Measurements from ENCODE around the gene UGDH.

Gene UGDH

DNA sequence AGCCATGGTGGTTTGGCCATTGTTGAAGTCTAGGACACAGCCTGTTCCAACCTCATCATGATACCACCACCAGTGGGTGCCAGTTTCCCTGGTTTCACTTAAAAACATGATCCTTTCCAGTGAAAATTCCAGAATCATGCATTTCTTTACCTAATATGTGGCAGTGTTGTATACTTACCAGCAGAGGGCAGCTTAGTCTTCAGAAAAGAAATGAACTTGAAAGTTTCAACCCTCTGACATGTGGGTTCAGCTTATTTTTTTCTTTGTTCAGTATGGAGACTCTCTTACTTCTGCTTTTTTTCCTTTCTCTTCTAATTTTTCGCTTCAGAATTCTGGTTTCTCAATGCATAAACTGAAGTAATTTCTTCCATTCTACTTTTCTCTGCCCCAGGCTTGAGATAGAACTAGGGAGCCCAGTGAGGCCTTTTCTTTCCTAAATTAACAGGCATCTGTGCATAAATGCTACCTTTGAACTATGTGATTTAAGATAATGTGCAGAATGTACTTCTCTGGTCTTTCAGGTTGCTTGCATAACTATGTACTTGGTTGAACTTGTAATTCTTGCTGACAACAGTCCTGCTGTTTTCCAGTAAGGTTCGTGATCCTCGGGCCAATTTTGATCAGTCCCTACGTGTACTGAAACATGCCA lies 57.7 kb downstream of the UGDH start (continued):
- TF ChIP-seq ZNF404 (tag by site-specific recombination; IDR thresholded peaks at IDR 0.05) (no peak), ZNF274 (IDR thresholded peaks at IDR 0.05; ENCODE audit: low read length) (no peak), ZNF274 (tag by site-specific recombination; IDR thresholded peaks at IDR 0.05; ENCODE audit: borderline replicate concordance) (no peak), ZBTB10 (tag by site-specific recombination; IDR thresholded peaks at IDR 0.05) (no peak), ZFP69B (tag by site-specific recombination; IDR thresholded peaks at IDR 0.05) (no peak), RBAK (tag by site-specific recombination; IDR thresholded peaks at IDR 0.05) (no peak), ZNF239 (tag by site-specific recombination; IDR thresholded peaks at IDR 0.05) (no peak), ZFP3 (tag by site-specific recombination; IDR thresholded peaks at IDR 0.05; ENCODE audit: low read depth) (no peak), ZIC2 (tag by site-specific recombination; IDR thresholded peaks at IDR 0.05) (no peak), BCL11B (tag by site-specific recombination; IDR thresholded peaks at IDR 0.05; ENCODE audit: low read depth) (no peak), ZNF660 (tag by site-specific recombination; IDR thresholded peaks at IDR 0.05) (peak; percentile 81), GLIS2 (tag by site-specific recombination; IDR thresholded peaks at IDR 0.05) (no peak), ZBTB7A (tag by site-specific recombination; IDR thresholded peaks at IDR 0.05; ENCODE audit: low read depth) (no peak), YY1 (tag by site-specific recombination; IDR thresholded peaks at IDR 0.05) (no peak), ZNF623 (tag by site-specific recombination; IDR thresholded peaks at IDR 0.05) (no peak), MEIS1 (CRISPR knock-in tag; IDR thresholded peaks at IDR 0.05; ENCODE audit: borderline replicate concordance) (no peak), ZNF670 (tag by site-specific recombination; IDR thresholded peaks at IDR 0.05; ENCODE audit: low read depth) (no peak), ZNF707 (tag by site-specific recombination; IDR thresholded peaks at IDR 0.05) (no peak), PRDM1 (tag by site-specific recombination; IDR thresholded peaks at IDR 0.05) (peak; percentile 92)
- TF ChIP-seq, protein P1, sequence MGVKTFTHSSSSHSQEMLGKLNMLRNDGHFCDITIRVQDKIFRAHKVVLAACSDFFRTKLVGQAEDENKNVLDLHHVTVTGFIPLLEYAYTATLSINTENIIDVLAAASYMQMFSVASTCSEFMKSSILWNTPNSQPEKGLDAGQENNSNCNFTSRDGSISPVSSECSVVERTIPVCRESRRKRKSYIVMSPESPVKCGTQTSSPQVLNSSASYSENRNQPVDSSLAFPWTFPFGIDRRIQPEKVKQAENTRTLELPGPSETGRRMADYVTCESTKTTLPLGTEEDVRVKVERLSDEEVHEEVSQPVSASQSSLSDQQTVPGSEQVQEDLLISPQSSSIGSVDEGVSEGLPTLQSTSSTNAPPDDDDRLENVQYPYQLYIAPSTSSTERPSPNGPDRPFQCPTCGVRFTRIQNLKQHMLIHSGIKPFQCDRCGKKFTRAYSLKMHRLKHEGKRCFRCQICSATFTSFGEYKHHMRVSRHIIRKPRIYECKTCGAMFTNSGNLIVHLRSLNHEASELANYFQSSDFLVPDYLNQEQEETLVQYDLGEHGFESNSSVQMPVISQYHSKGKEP (tag by site-specific recombination; IDR thresholded peaks at IDR 0.05), result 0 out of 2 replicates have a peak, but pooled peaks have one; percentile 45
- TF ChIP-seq, protein P2, sequence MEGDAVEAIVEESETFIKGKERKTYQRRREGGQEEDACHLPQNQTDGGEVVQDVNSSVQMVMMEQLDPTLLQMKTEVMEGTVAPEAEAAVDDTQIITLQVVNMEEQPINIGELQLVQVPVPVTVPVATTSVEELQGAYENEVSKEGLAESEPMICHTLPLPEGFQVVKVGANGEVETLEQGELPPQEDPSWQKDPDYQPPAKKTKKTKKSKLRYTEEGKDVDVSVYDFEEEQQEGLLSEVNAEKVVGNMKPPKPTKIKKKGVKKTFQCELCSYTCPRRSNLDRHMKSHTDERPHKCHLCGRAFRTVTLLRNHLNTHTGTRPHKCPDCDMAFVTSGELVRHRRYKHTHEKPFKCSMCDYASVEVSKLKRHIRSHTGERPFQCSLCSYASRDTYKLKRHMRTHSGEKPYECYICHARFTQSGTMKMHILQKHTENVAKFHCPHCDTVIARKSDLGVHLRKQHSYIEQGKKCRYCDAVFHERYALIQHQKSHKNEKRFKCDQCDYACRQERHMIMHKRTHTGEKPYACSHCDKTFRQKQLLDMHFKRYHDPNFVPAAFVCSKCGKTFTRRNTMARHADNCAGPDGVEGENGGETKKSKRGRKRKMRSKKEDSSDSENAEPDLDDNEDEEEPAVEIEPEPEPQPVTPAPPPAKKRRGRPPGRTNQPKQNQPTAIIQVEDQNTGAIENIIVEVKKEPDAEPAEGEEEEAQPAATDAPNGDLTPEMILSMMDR (tag by site-specific recombination; IDR thresholded peaks at IDR 0.05), result peak; percentile 69

DNA sequence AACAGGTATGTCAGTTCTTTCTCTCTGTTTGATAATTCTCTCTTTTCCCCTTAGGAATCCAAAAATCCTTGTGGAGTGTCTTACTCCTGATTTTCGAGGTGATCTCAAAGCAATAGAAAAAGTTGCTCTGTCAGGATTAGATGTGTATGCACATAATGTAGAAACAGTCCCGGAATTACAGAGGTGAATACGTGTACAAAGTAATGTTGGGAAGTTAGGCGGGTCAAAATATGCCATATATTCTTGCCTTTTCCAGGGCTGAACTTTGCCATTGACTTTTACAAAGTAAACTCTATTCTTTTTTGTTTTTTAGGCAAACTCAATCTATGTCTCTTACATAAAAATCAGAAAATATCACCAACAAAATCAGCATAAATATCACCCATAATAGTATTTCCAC lies 59.8 kb downstream of the UGDH start:
- CTCF ChIA-PET, result no interaction called here
- no peak for TF ChIP-seq ZNF596 (tag by site-specific recombination; IDR thresholded peaks at IDR 0.05)
- TF ChIP-seq ZNF670 (tag by site-specific recombination; IDR thresholded peaks at IDR 0.05; ENCODE audit: low read depth), result no peak
- TF ChIP-seq ZNF473 (tag by site-specific recombination; IDR thresholded peaks at IDR 0.05), result no peak
- TF ChIP-seq, protein P3, sequence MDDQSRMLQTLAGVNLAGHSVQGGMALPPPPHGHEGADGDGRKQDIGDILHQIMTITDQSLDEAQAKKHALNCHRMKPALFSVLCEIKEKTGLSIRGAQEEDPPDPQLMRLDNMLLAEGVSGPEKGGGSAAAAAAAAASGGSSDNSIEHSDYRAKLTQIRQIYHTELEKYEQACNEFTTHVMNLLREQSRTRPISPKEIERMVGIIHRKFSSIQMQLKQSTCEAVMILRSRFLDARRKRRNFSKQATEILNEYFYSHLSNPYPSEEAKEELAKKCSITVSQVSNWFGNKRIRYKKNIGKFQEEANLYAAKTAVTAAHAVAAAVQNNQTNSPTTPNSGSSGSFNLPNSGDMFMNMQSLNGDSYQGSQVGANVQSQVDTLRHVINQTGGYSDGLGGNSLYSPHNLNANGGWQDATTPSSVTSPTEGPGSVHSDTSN (CRISPR knock-in tag; IDR thresholded peaks at IDR 0.05), result no peak
- TF ChIP-seq ZBTB21 (tag by site-specific recombination; IDR thresholded peaks at IDR 0.05), result no peak
- TF ChIP-seq ZSCAN23 (tag by site-specific recombination; IDR thresholded peaks at IDR 0.05), result no peak
- TF ChIP-seq ZEB2 (tag by site-specific recombination; IDR thresholded peaks at IDR 0.05), result no peak
- TF ChIP-seq, protein P4, sequence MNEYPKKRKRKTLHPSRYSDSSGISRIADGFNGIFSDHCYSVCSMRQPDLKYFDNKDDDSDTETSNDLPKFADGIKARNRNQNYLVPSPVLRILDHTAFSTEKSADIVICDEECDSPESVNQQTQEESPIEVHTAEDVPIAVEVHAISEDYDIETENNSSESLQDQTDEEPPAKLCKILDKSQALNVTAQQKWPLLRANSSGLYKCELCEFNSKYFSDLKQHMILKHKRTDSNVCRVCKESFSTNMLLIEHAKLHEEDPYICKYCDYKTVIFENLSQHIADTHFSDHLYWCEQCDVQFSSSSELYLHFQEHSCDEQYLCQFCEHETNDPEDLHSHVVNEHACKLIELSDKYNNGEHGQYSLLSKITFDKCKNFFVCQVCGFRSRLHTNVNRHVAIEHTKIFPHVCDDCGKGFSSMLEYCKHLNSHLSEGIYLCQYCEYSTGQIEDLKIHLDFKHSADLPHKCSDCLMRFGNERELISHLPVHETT (tag by site-specific recombination; IDR thresholded peaks at IDR 0.05), result no peak
- TF ChIP-seq ZNF792 (tag by site-specific recombination; IDR thresholded peaks at IDR 0.05), result no peak
- TF ChIP-seq KLF1 (tag by site-specific recombination; IDR thresholded peaks at IDR 0.05), result no peak
- TF ChIP-seq ZNF175 (tag by site-specific recombination; IDR thresholded peaks at IDR 0.05), result no peak

More for the DNA sequence above, 59.8 kb downstream of the UGDH start:
- no peaks in the 10 kb centered on the region for H3K4me1 ChIP-seq (ENCODE audit: control insufficient read depth, insufficient read depth, low read length)
- POLR2A ChIA-PET, result no interaction called here
- H3K27ac ChIP-seq (ENCODE audit: extremely low read depth, low read depth, low read length), result no peak overlapping the region
- H3K4me3 ChIP-seq (ENCODE audit: low read depth, low read length), result no peak overlapping the region
- H3K36me3 ChIP-seq (ENCODE audit: control insufficient read depth in 2 of 2, insufficient read depth in 1 of 2, low read length in 2 of 2), result peaks cover 0 to 62% of the 10 kb centered on the region in 2 experiments; a peak in 2 of 3 replicates
- no peaks in the 10 kb centered on the region for H3K9me3 ChIP-seq (ENCODE audit: control insufficient read depth, insufficient read depth, low read depth, low read length)
